HUES64 (cell line): ENCODE measurements around the gene MYO18A.
"Not testable (repeated sequence)": the region's sequence is repeated elsewhere in the genome, so short reads cannot be mapped to it uniquely, and the experiment has no call there.

Experiments used
- H3K27ac ChIP-seq: 2 replicates; pipeline ENCODE4 v1.7.0; 2013; ENCODE audit warnings: low read depth, low read length, inconsistent platforms
- H3K27me3 ChIP-seq: 2 replicates; pipeline ENCODE4 v1.6.1; 2013; ENCODE audit warnings: mild to moderate bottlenecking, low read length; ENCODE audit not compliant: insufficient read depth
- H3K36me3 ChIP-seq: 2 replicates; pipeline ENCODE4 v1.6.1; 2013; ENCODE audit warnings: mild to moderate bottlenecking, low read length; ENCODE audit not compliant: insufficient read depth
- H3K4me1 ChIP-seq: 2 replicates; pipeline ENCODE4 v1.6.1; 2013; ENCODE audit warnings: mild to moderate bottlenecking, low read length, moderate library complexity; ENCODE audit not compliant: insufficient read depth
- H3K4me3 ChIP-seq: 2 replicates; pipeline ENCODE4 v1.5.1; 2013; ENCODE audit warnings: mild to moderate bottlenecking, low read length, moderate library complexity
- H3K9ac ChIP-seq: 2 replicates; pipeline ENCODE4 v1.6.1; 2013; ENCODE audit warnings: mild to moderate bottlenecking, low read depth, low read length
- H3K9me3 ChIP-seq: 2 replicates; pipeline ENCODE4 v1.6.1; 2013; ENCODE audit warnings: low read depth, low read length; ENCODE audit not compliant: insufficient read depth
- WGBS: fragments of 150-250, 120-280 bp; methylation state at CpG from one replicate; pipeline ENCODE4 v1.1.7; 2013; ENCODE audit warnings: missing lambda C conversion rate; 5-methylcytosine and 5-hydroxymethylcytosine counted together

Gene MYO18A

DNA sequence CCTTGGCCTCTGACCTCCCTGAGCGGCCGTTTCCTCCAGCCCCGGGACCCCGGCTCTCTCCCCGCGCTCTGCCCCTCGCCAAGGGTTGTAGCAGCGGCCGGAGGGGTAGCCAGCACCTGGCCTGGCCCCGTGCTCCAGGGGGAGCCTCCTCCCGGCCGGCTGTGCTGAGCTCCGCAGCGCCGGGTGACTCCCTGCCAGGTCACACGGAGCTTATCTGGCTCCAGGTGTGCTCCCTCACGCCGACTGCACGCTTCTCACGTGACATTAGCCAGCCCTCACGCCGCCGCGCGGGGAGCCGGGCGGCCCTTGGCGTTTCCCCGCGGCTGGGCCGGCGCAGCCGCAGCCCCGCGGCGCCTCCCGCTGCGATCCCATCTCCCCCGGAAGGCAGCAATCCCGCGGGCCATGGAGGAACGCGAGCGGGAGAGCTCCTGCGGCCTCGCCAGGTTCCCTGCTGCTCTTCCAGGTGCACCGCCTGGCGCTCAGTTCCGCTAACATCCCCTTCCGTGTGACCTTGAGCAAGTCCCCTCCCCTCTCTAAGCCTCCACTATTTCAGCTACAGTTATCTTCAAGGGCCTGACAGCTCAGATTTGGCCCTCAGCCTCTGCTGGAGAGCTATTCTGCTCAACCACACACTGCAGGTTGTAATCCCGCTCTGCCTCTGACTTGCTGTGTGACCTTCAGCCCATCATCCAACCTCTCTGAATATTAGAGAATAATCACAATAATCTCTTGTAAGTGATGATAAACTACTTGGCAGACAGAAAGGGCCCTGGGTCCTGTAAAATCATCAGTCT, 3.4 kb downstream of the MYO18A start:
- H3K4me1 ChIP-seq: peaks cover 25% of the 10 kb centered on the region
- H3K9ac ChIP-seq: peak overlapping the region; percentile 70
- H3K27ac ChIP-seq: peak overlapping the region; percentile 76
- no peaks in the 10 kb centered on the region for H3K36me3 ChIP-seq
- 1% methylated on average over 51 of the region's 51 CpGs for WGBS
- peaks cover 12% of the 10 kb centered on the region for H3K27me3 ChIP-seq
- H3K9me3 ChIP-seq: no peaks in the 10 kb centered on the region
- peak overlapping the region; percentile 52 for H3K4me3 ChIP-seq

DNA sequence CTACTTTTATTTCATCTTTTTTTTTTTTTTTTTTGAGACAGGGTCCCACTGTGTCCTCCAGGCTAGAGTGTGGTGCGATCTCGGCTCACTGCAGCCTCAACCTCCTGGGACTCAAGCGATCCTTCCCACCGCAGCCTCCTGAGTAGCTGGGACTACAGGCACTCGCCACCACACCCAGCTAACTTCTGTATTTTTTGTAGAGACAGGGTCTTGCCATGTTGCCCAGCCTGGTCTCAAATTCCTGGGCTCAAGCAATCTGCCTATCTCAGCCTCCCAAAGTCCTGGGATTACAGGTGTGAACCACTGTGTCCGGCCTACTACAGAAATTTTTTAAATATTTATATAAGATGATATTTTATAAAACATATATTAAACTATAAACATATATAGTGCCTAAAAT, 4.8 kb downstream of the MYO18A start:
- Histone ChIP-seq H3K36me3 (no peaks in the 10 kb centered on the region), H3K9ac (no peak overlapping the region), H3K27ac (no peak overlapping the region), H3K9me3 (no peaks in the 10 kb centered on the region), H3K27me3 (no peaks in the 10 kb centered on the region), H3K4me1 (peaks cover 25% of the 10 kb centered on the region), H3K4me3 (no peak overlapping the region)
- WGBS: 94% methylated on average over 5 of the region's 6 CpGs

DNA sequence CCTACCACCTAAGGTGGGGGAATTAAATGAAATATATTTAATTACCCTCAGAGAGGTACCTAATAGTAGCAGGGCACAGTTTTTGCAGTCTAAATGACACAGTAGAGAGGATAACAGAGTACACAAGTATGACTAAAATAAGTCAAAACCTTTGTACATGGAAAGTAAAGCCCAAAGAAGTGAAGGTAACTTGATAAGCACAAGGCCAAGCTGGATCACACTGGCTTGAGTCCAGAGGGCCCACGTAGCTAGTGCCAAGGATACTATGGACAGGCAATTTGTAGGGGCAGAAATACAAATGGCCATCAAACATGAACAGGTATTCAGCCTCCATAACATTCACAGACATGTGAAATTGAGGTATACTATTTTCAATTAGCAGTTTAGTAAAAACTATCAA, 7.6 kb downstream of the MYO18A start:
- H3K4me1 ChIP-seq: peaks cover 11% of the 10 kb centered on the region
- no peaks in the 10 kb centered on the region for H3K27me3 ChIP-seq
- 95% methylated on average over 1 of the region's 1 CpG for WGBS
- no peak overlapping the region for H3K9ac ChIP-seq
- H3K9me3 ChIP-seq: no peaks in the 10 kb centered on the region
- H3K4me3 ChIP-seq: no peak overlapping the region
- H3K36me3 ChIP-seq: no peaks in the 10 kb centered on the region
- H3K27ac ChIP-seq: no peak overlapping the region

DNA sequence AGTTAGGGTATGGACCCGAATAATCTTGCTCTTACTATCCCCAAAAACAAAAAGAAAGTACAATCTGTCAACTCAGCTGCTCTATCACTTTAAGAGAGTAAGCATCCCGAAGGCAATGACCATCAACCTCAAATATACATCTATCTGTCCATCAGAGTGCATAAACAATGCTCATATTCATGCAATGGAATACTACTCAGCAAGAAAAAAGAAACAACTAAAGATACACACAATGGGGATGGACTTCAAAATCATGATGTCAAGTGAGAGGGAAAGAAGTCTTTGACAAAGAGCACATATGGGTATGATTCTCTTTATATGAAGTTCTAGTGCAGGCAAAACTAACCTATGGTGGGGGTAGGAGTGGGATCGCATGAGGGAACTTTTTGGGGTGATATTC, 9.5 kb downstream of the MYO18A start:
- Histone ChIP-seq H3K4me1 (no peaks in the 10 kb centered on the region), H3K4me3 (no peak overlapping the region), H3K27me3 (no peaks in the 10 kb centered on the region), H3K27ac (no peak overlapping the region), H3K9me3 (no peaks in the 10 kb centered on the region), H3K9ac (no peak overlapping the region), H3K36me3 (peaks cover 10% of the 10 kb centered on the region)
- WGBS: 96% methylated on average over 3 of the region's 3 CpGs

DNA sequence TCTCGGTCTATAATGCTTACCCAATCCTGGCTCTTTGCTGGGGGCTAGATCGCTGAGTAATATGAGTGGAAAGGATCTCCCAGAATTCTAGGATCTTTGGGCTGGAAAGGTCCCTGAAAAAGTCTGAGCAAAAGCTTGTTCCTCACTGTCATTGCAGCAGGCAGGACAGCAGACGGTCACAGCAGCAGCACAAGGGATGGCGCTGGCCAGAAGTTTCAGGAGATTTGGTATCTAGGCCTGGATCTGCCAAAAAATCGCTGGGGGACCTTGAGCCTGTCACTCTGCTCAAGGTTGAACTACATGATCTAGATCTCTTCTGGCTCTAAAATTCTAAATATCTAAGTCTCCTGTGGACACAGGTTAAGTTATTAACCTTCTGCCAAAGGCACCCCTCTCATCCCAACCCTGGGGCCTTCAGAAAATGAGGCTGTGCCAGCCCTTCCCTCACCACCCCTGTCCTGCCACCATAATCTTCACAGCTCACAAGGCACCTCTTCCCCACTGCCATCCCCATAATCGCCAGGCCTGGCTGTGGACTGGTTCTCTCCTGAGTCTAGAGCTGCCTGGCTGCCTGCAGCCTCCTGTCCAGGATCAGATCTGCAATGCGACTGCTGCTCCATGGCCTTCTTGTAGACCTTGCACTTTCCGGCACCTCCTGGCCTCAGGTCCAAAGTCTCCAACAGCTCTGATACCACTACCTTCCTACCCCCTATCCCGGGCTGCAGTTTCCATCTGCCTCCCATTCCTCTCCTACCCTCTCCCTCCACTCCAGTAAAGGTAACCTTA, 10.2 kb downstream of the MYO18A start:
- Histone ChIP-seq H3K9ac (no peak overlapping the region), H3K36me3 (peaks cover 15% of the 10 kb centered on the region), H3K9me3 (no peaks in the 10 kb centered on the region), H3K4me3 (no peak overlapping the region), H3K27ac (no peak overlapping the region), H3K4me1 (no peaks in the 10 kb centered on the region), H3K27me3 (no peaks in the 10 kb centered on the region)
- WGBS: 92% methylated on average over 9 of the region's 9 CpGs

DNA sequence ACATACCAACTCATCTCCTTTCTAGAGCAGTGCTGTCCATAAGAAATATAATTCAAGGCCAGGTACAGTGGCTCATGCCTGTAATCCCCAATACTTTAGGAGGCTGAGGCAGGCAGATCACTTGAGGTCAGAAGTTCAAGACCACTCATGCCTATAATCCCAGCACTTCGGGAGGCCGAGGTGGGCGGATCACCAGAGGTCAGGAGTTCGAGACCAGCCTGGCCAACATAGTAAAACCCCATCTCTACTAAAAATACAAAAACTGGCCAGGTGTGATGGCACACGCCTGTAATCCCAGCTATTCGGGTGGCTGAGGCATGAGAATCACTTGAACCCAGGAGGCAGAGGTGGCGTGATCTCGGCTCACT, 11.5 kb downstream of the MYO18A start:
- not testable (repeated sequence) for H3K27ac ChIP-seq

DNA sequence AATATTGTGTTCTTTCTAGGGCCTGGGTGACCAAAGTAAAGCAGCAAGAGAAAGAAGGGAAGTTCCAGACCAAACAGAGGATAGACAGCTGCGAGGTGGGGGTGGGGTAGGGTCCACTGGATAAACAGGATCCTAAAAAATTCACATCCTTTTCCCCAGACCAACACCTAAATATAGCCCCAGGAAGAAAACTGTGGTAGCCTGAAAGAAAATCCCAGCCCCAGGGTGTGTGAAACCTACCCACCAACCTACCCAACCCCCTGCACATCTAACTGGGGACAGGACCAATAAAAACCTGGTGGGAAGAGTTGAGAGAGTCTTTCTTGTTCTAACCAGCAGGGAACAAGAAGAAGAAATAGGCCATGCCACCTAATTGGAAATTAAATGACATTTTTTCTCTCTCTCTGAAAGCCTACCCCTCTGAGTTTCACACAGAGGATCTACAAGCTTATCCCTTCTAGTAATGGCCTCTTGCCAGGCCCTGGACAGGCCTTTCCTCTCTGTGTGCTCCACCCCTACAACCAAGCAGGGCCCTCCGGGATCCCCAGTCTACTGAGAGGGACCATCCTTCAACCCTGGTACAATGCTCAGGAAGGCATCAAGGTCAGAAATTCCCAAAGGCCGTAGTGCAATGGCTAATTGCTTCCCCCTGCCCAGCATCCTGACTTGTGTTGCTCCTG, 12.0 kb downstream of the MYO18A start:
- H3K27me3 ChIP-seq: no peaks in the 10 kb centered on the region
- no peak overlapping the region for H3K9ac ChIP-seq
- no peaks in the 10 kb centered on the region for H3K4me1 ChIP-seq
- no peak overlapping the region for H3K27ac ChIP-seq
- H3K9me3 ChIP-seq: no peaks in the 10 kb centered on the region
- H3K36me3 ChIP-seq: peaks cover 17% of the 10 kb centered on the region
- H3K4me3 ChIP-seq: no peak overlapping the region
- WGBS: 89% methylated on average over 3 of the region's 3 CpGs

More for the DNA sequence above, 11.5 kb downstream of the MYO18A start:
- H3K4me1 ChIP-seq, H3K27me3 ChIP-seq, H3K9me3 ChIP-seq, H3K9ac ChIP-seq, H3K4me3 ChIP-seq: not testable (repeated sequence)
- WGBS: 96% methylated on average over 8 of the region's 8 CpGs
- peaks cover 17% of the 10 kb centered on the region for H3K36me3 ChIP-seq

DNA sequence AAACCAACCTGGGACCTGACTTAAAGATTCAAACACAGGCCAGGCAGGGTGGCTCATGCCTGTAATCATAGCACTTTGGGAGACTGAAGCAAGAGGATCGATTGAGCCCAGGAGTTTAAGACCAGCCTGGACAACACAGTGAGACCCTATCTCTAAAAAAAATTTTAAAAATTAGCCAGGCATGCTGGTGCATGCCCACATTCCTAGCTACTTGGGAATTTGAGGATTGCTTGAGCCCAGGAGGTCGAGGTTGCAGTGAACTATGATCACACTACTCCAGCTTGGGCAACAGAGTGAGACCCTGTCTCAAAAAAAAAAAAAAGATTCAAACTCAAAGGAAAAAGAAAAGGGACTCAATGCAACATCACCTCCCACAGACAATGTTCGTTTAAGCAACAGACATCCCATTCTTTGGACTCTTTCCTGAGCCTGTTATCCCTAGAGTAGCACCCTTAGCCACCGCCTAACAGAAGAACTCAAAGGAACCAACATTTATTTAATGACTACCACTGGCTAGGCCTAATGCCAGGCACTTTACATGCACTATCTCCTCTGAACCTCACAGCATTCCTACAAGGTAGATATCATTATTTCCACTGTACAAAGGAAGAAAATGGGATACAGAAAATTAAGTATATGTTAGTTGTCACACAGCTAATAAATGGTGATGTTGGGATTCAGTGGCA, 12.7 kb downstream of the MYO18A start:
- H3K36me3 ChIP-seq: peaks cover 17% of the 10 kb centered on the region
- no peaks in the 10 kb centered on the region for H3K27me3 ChIP-seq
- H3K9me3 ChIP-seq: no peaks in the 10 kb centered on the region
- no peak overlapping the region for H3K4me3 ChIP-seq
- WGBS: 95% methylated on average over 4 of the region's 4 CpGs
- H3K9ac ChIP-seq: no peak overlapping the region
- no peak overlapping the region for H3K27ac ChIP-seq
- no peaks in the 10 kb centered on the region for H3K4me1 ChIP-seq

DNA sequence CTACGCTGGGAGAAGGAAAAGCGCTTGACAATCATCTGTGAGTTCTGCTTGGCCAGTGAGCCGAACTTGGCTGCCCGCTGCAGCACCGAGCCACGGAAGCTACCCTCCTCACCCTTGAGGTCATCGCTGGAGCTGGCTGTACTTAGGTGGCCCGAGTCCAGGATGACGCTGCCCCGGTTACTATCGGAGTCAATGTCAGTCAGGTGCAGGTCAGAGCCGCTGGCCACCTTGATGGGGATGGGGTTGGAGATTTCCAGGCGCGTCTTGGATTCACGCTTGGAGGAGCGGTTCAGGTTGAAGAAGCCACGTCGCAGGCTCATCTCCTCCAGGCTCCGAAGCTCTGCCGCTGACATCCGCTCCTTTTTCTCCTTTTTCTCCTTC, 13.7 kb downstream of the MYO18A start:
- WGBS: 96% methylated on average over 21 of the region's 21 CpGs
- Histone ChIP-seq H3K27ac (no peak overlapping the region), H3K9ac (no peak overlapping the region), H3K9me3 (no peaks in the 10 kb centered on the region), H3K4me3 (no peak overlapping the region), H3K4me1 (no peaks in the 10 kb centered on the region), H3K27me3 (no peaks in the 10 kb centered on the region), H3K36me3 (peaks cover 17% of the 10 kb centered on the region)

DNA sequence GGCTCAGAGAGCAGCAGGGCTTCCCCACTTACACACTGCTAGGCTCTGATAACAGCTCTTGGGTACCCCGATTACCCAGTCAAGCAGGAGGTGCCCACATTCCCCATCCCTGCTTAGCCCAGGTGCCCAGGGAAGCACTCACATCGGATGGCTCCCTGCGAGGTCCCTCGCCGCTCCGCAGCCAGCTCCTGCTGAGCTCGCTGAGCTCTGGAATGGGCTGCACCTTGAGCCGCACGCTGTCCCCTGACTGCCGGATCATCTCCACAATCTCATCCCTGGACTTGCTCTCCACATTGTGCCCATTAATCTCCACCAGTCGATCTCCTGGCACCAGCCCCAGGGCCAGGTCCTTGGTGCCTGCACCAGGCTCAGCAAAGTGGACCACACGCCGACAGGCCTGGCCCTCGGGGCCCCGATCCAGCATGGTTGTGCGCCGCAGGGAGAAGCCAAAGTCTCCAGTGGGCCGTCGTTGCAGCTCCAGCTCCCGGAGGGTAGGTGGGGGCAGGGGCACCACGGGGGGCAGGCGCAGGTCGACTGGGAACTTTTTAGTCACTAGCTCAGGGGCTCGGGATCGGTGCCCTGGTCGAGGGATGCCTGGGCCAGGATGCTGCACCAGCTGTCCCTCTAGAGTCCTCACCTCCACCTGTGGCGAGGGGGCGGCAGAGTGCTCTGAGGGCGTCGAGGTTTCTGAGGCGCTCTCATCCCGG, 14.2 kb downstream of the MYO18A start:
- Histone ChIP-seq H3K27ac (no peak overlapping the region), H3K9me3 (no peaks in the 10 kb centered on the region), H3K27me3 (no peaks in the 10 kb centered on the region), H3K36me3 (peaks cover 17% of the 10 kb centered on the region), H3K4me1 (no peaks in the 10 kb centered on the region), H3K9ac (no peak overlapping the region), H3K4me3 (no peak overlapping the region)
- WGBS: 94% methylated on average over 32 of the region's 32 CpGs
